GM21526 (cell line): ENCODE measurements around the gene SLC15A1.
"Not testable (repeated sequence)": the region's sequence is repeated elsewhere in the genome, so short reads cannot be mapped to it uniquely, and the experiment has no call there.

Experiments
- ATAC-seq: cut with Tn5 transposase; IDR thresholded peaks from one replicate; pipeline ENCODE4 v1.9.1; 2021; ENCODE audit warnings: moderate library complexity; ENCODE audit not compliant: unreplicated experiment, low FRiP score

Gene SLC15A1

GRCh38 chr13:98755116-98755515, 2.6 kb upstream of the SLC15A1 start:
- no peak for ATAC-seq

DNA sequence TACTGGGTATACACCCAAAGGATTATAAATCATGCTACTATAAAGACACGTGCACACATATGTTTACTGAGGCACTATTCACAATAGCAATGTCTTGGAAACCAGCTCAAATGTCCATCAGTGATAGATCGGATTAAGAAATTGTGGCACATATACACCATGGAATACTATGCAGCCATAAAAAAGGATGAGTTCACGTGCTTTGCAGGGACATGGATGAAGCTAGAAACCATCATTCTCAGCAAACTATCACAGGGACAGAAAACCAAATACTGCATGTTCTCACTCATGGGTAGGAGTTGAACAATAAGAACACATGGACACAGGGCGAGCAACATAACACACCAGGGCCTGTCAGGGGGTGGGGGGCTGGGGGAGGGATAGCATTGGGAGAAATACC, 2.0 kb upstream of the SLC15A1 start:
- ATAC-seq, result not testable (repeated sequence)

GRCh38 chr13:98751861-98752466, 508 bp downstream of the SLC15A1 start:
- no peak for ATAC-seq

DNA sequence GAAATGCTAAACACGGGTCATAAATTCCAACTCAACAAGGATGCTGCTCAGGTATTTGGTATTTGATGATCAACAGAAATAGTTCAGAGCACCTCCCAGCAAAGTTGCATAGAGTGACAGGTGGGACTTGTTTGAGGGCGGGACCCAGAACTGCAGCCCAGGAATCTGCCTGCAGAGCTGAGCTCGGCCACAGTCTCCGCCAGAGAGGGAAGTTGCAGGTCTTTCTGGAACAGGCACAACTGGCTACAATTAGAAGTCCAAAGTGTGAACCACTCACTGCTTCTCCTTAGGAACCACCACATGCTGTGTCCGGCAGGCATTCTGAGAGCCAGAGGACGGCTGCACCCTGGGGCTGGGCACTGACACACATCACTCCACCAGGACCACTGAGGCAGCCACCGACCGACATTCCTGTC, 1.1 kb downstream of the SLC15A1 start:
- ATAC-seq, result no peak

GRCh38 chr13:98749501-98749900, 3.0 kb downstream of the SLC15A1 start:
- no peak for ATAC-seq

- no peak for ATAC-seq
These were observed 5.5 kb downstream of the SLC15A1 start for GRCh38 chr13:98746968-98747367.

- no peak for ATAC-seq
These were observed 9.1 kb downstream of the SLC15A1 start for GRCh38 chr13:98743377-98743776.

DNA sequence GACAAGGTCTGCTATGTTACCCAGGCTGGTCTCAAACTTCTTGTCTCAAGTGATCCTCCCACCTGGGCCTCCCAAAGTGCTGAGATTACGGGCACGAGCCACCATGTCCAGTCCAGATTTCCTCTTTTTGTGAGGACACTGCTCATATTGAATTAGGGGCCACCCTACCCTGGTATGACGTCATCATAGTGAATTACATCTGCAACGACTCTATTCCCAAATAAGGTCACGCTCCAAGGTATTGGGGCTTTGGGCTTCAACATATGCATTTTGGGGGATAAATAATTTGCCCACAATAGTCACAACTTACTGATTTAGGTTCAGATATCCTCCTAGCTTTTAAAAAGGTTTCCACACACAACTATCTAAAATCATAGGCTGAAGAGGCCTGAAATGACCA, 9.5 kb downstream of the SLC15A1 start:
- no peak for ATAC-seq

GRCh38 chr13:98741741-98742435, 10.6 kb downstream of the SLC15A1 start:
- ATAC-seq, result no peak

- no peak for ATAC-seq
These were observed 12.3 kb downstream of the SLC15A1 start for GRCh38 chr13:98740131-98740530.

- ATAC-seq, result no peak
These were observed 13.5 kb downstream of the SLC15A1 start for GRCh38 chr13:98738993-98739392.

DNA sequence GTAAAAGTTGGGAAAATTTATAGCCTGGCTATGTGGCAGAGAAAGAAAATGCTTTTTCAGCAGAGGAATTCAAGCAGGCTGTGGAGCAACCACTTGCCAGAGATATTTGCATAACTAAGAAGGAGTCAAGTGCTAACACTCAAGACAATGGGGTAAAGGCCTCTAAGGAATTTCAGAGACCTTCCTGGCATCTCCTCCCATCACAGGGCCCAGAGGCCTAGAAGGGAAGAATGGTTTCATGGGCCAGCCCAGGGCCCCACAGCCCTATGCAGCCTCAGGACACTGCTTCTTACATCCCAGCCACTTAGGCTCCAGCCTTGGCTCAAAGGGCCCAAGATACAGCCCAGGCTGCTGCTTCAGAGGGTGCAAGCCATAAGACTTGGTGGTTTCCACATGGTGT, 14.3 kb downstream of the SLC15A1 start:
- ATAC-seq, result no peak

- no peak for ATAC-seq
These were observed 20.5 kb downstream of the SLC15A1 start for GRCh38 chr13:98731925-98732324.

- ATAC-seq, result no peak
These were observed 21.4 kb downstream of the SLC15A1 start for GRCh38 chr13:98731038-98731437.

DNA sequence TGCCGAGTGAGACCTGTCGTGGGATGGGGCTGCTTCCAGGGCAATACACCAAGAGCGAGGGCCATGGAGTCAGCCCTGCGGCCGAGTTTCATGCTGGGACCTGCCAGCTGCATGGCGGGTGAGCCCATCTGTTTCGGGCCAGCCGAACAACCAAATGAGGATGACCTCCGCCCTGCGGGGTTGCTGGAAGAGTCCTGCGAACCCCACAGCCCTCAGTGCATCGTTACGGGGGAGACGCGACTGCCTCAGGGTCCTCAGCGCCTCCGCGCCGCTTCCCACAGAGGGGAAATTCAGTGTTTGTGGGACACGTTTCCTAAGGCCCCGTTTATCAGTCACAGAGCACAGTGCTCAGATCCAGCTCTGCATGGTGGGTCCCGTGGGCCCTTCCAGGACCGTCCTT, 22.0 kb downstream of the SLC15A1 start:
- no peak for ATAC-seq

DNA sequence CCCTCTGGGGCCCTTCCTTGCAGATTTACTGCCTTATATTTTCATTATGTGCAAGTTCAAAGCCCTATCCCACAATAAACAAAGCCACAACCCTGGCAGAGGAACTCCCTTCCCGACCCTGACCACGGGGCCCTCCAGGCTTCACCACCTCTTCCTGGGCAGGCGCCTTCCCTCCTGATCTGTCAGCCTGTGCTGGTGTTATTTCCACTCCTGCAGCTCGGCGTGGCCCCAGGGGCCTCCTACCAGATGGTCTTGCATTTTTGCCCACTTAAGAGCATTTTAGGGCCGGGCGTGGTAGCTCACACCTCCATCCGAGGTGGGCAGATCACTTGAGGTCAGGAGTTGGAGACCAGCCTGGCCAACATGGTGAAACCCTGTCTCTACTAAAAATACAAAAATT, 22.8 kb downstream of the SLC15A1 start:
- no peak for ATAC-seq

DNA sequence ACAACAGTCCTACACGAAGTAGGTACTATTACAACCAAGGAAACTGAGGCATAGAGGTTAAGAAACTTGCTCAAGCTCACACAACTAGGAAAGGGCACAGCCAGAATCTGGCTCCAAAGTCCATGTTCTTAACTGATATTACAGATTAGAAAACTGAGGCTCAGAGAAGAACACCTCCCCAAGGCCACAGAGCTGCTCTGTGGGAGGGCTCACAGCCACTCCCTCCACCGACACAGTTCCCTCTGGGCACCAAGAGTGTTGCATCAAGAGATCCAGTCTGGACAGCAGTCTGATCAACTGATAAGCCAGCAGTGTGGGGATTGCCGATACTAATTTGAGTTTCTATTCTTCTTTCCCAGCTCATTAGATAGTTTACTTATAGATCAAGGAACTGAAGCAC, 29.5 kb downstream of the SLC15A1 start:
- no peak for ATAC-seq

DNA sequence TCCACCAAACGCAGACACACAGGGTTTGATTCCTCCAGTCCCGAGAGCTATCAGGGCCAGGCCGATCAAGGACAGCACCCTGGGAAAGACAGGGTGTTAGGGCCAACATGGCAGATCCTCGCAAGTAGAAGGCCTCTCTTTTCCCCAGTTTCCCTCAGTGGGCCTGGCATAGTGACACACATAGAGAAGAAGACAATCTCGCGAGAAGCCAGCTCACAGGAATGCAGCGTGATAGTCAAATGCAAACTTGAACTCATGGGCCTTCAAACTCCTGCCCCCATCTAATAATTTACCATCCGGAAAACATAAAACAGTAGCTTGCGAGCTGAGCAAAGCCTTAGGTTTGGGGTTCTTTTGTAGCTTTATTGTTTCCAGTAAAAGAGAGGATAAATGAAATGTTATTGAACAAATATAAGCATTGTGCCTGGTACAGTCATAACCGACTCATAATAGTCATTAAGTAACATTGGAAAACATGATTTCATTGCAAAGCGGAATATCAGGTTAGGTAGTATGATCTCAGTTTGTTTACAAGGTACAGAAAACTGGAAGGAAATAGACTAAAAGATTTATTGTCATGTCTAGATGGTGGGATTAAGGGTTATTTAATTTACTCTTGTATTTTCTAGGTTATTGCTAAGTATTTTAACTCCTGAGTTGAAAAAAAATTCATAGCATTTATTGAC, 30.5 kb downstream of the SLC15A1 start:
- ATAC-seq, result no peak

- no peak for ATAC-seq
These were observed 32.8 kb downstream of the SLC15A1 start for GRCh38 chr13:98719527-98720250.

DNA sequence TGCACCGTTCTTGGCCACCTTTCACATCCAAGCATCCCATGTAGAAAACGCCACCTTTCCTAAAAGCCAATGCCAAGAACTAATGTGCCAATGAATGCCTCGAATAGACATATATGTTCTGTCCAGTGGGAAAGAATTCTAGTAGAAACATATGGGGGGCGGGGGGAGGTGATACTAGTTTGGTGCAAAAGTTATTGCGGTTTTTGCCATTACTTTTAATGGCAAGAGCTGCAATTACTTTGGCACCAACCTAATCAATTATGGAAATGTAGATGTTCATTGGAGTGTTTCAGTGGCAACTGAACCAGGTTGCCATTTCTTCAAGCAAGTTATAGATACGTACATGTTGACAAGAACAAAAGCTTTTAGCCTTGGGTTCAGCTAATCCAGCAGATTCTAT, 34.6 kb downstream of the SLC15A1 start:
- no peak for ATAC-seq

GRCh38 chr13:98717256-98717655, 35.2 kb downstream of the SLC15A1 start:
- no peak for ATAC-seq
